ENCODE measurements around the gene OSBPL5. TPM values are rescaled to one million over a fixed set of nuclear protein-coding genes. Genes with fewer than 3 reads are reported as not detected.

The OSBPL5 gene
- total RNA-seq, 4 donors from 2014 or later, result 43.4 to 75.2 (median 56.8) TPM

DNA sequence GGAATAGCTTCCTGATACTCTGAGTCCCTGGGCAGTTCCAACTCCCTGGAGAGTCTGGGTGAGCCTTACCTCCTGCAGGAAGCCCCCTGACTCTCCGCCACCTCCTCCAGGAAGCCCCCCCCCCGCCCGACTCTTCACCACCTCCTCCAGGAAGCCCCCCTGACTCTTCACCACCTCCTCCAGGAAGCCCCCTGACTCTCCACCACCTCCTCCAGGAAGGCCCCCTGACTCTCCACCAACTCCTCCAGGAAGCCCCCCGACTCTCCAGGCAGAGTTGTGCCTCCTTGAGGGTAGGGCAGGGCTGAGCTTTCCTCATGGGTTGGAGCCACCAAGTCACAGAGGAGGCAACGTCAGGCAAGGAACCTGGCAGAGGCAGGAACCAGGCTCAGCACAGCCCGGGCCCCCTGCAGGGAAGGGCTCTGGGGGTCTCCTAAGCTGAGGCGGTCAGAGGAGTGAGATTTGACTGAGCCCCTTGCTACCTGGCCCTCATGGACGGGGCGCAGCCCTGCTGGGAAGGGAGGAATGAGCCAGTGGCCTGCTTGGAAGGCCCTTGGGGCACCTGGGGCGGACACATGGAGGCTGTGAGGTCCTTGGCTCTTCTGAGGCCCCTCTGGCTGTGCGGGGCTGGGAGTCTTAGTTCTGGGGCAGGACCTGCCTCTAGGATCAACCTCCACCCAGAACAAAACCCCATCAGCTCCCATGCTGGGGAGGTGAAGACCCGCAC lies 35.4 kb upstream of the OSBPL5 start:
- DNase-seq (ENCODE audit: low spot score in 2 of 2), result peak; percentile 35 to 67
- H3K27ac ChIP-seq, result no peak overlapping the region
- no peaks in the 10 kb centered on the region for H3K36me3 ChIP-seq
- WGBS, result 68% methylated on average over 5 of the region's 12 CpGs
- peaks cover 8% of the 10 kb centered on the region for H3K4me1 ChIP-seq
- H3K27me3 ChIP-seq, result peaks cover 66% of the 10 kb centered on the region
- H3K4me3 ChIP-seq, result no peak overlapping the region
- TF ChIP-seq POLR2A (IDR thresholded peaks at IDR 0.05) (no peak), POLR2AphosphoS5 (IDR thresholded peaks at IDR 0.05) (no peak), EP300 (IDR thresholded peaks at IDR 0.05) (no peak)
- TF ChIP-seq, protein P1, sequence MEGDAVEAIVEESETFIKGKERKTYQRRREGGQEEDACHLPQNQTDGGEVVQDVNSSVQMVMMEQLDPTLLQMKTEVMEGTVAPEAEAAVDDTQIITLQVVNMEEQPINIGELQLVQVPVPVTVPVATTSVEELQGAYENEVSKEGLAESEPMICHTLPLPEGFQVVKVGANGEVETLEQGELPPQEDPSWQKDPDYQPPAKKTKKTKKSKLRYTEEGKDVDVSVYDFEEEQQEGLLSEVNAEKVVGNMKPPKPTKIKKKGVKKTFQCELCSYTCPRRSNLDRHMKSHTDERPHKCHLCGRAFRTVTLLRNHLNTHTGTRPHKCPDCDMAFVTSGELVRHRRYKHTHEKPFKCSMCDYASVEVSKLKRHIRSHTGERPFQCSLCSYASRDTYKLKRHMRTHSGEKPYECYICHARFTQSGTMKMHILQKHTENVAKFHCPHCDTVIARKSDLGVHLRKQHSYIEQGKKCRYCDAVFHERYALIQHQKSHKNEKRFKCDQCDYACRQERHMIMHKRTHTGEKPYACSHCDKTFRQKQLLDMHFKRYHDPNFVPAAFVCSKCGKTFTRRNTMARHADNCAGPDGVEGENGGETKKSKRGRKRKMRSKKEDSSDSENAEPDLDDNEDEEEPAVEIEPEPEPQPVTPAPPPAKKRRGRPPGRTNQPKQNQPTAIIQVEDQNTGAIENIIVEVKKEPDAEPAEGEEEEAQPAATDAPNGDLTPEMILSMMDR (IDR thresholded peaks at IDR 0.05), result no peak
- no peaks in the 10 kb centered on the region for H3K9me3 ChIP-seq

DNA sequence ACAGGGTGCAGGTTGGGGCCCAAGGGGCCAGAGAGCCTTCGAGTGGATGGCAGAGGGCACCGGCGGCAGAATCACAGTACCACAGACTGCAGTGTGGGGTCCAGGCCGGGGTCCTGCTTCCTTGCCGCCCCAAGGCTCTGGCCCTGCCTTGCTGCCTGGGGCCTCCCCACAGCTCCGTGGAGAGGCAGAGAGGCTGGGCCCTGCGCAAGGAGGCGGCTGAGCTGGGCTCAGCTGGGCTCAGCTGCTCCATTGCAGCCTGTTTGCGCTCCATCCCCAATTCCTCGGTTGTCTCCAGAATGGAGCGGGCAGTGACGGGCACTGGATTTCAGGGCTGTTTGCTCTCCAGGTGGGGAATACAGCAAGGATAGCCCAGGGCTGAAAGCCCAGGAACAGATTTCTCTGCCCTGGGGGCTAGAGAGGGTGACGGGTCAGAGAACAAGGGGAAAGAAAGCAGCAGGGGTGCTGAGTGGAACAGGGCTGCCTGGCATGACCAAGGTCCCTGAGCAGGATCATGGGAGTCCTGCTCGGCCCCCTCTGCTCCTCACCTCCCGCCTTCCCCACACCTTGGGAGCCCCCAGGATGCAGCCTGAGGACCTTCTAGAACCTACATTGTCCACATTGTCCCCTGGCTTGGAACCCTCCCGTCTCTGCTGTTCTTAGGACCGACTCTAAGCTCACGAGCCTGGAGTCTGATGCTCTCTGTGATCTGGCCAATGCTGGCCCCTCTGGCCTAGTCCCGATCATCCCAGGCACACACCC lies 34.6 kb upstream of the OSBPL5 start:
- Histone ChIP-seq H3K4me3 (no peak overlapping the region), H3K4me1 (peaks cover 10% of the 10 kb centered on the region), H3K36me3 (no peaks in the 10 kb centered on the region), H3K27ac (no peak overlapping the region), H3K9me3 (no peaks in the 10 kb centered on the region), H3K27me3 (peaks cover 66% of the 10 kb centered on the region)
- 71% methylated on average over 10 of the region's 19 CpGs for WGBS
- peak; percentile 38 to 69 for DNase-seq (ENCODE audit: low spot score in 2 of 2)
- TF ChIP-seq POLR2A (IDR thresholded peaks at IDR 0.05) (no peak), POLR2AphosphoS5 (IDR thresholded peaks at IDR 0.05) (no peak), EP300 (IDR thresholded peaks at IDR 0.05) (no peak)
- TF ChIP-seq, protein P1 (IDR thresholded peaks at IDR 0.05), result no peak

DNA sequence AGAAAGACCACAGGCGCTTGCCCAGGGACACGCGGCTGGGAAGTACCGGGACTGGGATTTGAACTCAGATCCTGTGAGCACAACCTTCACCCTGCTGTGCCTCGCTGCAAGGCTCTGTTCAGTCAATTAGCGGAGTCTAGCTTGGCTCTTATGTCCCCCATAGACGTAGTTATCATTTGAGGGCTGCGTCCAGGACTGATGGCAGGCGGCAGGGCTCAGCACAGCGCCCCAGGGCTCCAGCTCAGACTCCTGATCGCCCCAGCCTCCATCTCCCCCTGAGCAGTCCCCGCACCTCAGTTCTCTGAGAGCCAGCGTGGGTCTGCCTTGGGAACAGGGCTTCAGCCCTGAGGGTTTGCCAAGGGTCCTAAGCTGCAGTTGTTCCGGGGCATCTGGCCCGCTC lies 33.7 kb upstream of the OSBPL5 start:
- Histone ChIP-seq H3K4me1 (peaks cover 10% of the 10 kb centered on the region), H3K27ac (no peak overlapping the region), H3K9me3 (no peaks in the 10 kb centered on the region), H3K36me3 (no peaks in the 10 kb centered on the region), H3K4me3 (no peak overlapping the region), H3K27me3 (peaks cover 57% of the 10 kb centered on the region)
- 87% methylated on average over 15 of the region's 15 CpGs for WGBS
- peak; percentile 37 to 73 for DNase-seq (ENCODE audit: low spot score in 2 of 2)
- TF ChIP-seq EP300 (IDR thresholded peaks at IDR 0.05) (no peak), POLR2A (IDR thresholded peaks at IDR 0.05) (no peak), POLR2AphosphoS5 (IDR thresholded peaks at IDR 0.05) (no peak)
- TF ChIP-seq, protein P1 (IDR thresholded peaks at IDR 0.05), result no peak

DNA sequence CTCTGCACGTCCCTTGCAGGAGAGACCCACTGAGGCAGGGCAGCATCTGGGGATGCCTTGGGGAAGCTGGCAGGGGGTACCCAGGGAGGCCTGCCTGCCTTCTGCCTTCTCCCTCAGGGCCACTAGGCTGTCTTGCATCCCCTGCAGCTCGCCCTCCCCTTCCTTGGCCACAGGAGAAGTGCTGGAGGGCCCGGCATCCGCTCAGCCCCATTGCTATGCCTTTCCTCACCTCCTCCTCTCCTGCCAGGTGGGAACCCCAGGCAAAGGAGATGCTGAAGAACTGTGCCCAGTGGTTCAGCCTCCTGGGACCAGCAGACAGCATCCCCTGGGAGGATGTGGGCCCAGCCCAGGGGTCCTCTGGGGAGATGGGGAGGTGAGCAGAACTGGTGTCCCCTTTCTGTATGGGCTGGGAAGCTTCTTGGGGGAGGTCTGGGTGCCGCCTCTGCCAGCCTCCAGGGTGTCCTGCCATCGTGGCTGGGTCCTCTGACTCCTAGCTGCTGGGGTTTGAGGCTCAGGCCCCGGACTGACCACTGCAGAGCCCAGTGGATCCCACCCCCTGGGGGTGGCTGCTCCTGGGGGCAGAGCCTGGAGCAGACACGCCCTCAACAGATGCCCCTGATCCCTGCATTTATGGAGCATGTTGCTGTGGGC lies 32.9 kb upstream of the OSBPL5 start:
- Histone ChIP-seq H3K27ac (no peak overlapping the region), H3K4me1 (peaks cover 2% of the 10 kb centered on the region), H3K36me3 (no peaks in the 10 kb centered on the region), H3K27me3 (peaks cover 49% of the 10 kb centered on the region), H3K4me3 (no peak overlapping the region), H3K9me3 (no peaks in the 10 kb centered on the region)
- DNase-seq (ENCODE audit: low spot score in 2 of 2), result peak in 1 of 2 donors; percentile 51
- TF ChIP-seq POLR2AphosphoS5 (IDR thresholded peaks at IDR 0.05) (no peak), POLR2A (IDR thresholded peaks at IDR 0.05) (no peak), EP300 (IDR thresholded peaks at IDR 0.05) (no peak)
- TF ChIP-seq, protein P1 (IDR thresholded peaks at IDR 0.05), result no peak
- WGBS, result 87% methylated on average over 4 of the region's 8 CpGs
